Esophagus muscularis mucosa (tissue), 4 donors: ENCODE measurements around the gene SECTM1. TPM values are rescaled to one million over a fixed set of nuclear protein-coding genes. Genes with fewer than 3 reads are reported as not detected.
A peak's percentile ranks its signal among the peaks of the same experiment; 100 is the strongest.
"Not testable (repeated sequence)": the region's sequence is repeated elsewhere in the genome, so short reads cannot be mapped to it uniquely, and the experiment has no call there.

Source experiments
- DNase-seq: peaks from one replicate; pipeline ENCODE4 v3.0.0-alpha.2; 2017; ENCODE audit errors: extremely low spot score
- H3K27ac ChIP-seq, 4 donors: fragments of 200-600 bp; sonication (generic); replicated peaks in 1 of 4; 1 replicate in 3 of 4; 2 replicates in 1 of 4; pipeline ENCODE4 v1.5.1; 2016 to 2019; ENCODE audit warnings: mild to moderate bottlenecking in 1 of 4
- H3K27me3 ChIP-seq, 4 donors: fragments of 200-600 bp; sonication (generic); one replicate each; pipeline versions ENCODE4 v1.5.1 to v1.6.0; 2016 to 2019
- H3K36me3 ChIP-seq, 4 donors: fragments of 200-600 bp; sonication (generic); one replicate each; pipeline ENCODE4 v1.5.1; 2016 to 2019
- H3K4me1 ChIP-seq, 4 donors: fragments of 200-600 bp; sonication (generic); one replicate each; pipeline ENCODE4 v1.5.1; 2016 to 2019
- H3K4me3 ChIP-seq, 4 donors: fragments of 200-600 bp; sonication (generic); 1 replicate in 2 of 4; 2 replicates in 2 of 4; pipeline ENCODE4 v1.5.1; 2016 to 2019; ENCODE audit warnings: mild to moderate bottlenecking in 4 of 4, moderate library complexity in 1 of 4
- H3K9me3 ChIP-seq, 4 donors: fragments of 200-600 bp; sonication (generic); 1 replicate in 3 of 4; 2 replicates in 1 of 4; pipeline ENCODE4 v1.5.1; 2016 to 2019
- CTCF ChIP-seq, 3 experiments: fragments of 200-600 bp in 2 of 3; fragments of 450-650 bp in 1 of 3; sonication (generic) in 2 of 3; IDR thresholded peaks; one replicate each; pipeline ENCODE4 v1.5.1; 2017 to 2019; ENCODE audit warnings: antibody characterized with exemption in 3 of 3, mild to moderate bottlenecking in 2 of 3, moderate library complexity in 1 of 3
- EP300 ChIP-seq: sonication (generic); formaldehyde crosslinking; IDR thresholded peaks from one replicate; pipeline ENCODE4 v1.6.1; 2017; ENCODE audit warnings: antibody characterized with exemption
- POLR2A ChIP-seq: fragments of 450-650 bp; IDR thresholded peaks from one replicate; pipeline ENCODE4 v1.6.1; 2017; ENCODE audit warnings: antibody characterized with exemption, moderate library complexity, mild to moderate bottlenecking, low read depth
- POLR2AphosphoS5 ChIP-seq, 2 donors: sonication (generic); formaldehyde crosslinking; IDR thresholded peaks; one replicate each; pipeline ENCODE4 v1.6.1; 2017; ENCODE audit warnings: antibody characterized with exemption in 2 of 2
- WGBS: methylation state at CpG from one replicate; pipeline ENCODE4 v1.1.5; 2018; 5-methylcytosine and 5-hydroxymethylcytosine counted together
- intact Hi-C: fragments of 100-400 bp; cut with DNase I; formaldehyde crosslinking; loops from one replicate; pipeline ENCODE4 v1.15.1; 2023
- total RNA-seq, 4 donors: library from RNA; depleted of rRNA; stranded (reverse); fragments of >200 nt; gene quantifications; one replicate each; pipeline versions ENCODE4 v1.1.0 to v1.2.1, GENCODE V29; 2016

The SECTM1 gene
- total RNA-seq, 4 donors from 2014 or later = 10.0 to 41.1 (median 22.2) TPM

- Histone ChIP-seq H3K4me3 (no peak overlapping the region), H3K27ac (no peak overlapping the region), H3K27me3 (peaks cover 0 to 92% (median 57%) of the 10 kb centered on the region in 4 donors), H3K36me3 (no peaks in the 10 kb centered on the region), H3K9me3 (no peaks in the 10 kb centered on the region), H3K4me1 (peaks cover 11 to 40% (median 23%) of the 10 kb centered on the region in 4 donors)
- intact Hi-C loops = no loop called here
- TF ChIP-seq CTCF (IDR thresholded peaks at IDR 0.05) (no peak), EP300 (no peak), POLR2A (no peak), POLR2AphosphoS5 (IDR thresholded peaks at IDR 0.05) (no peak)
- whole genome bisulfite sequencing = 59% methylated on average over 24 of the region's 79 CpGs
- no peak for DNase-seq
These were observed 41.2 kb upstream of the SECTM1 start for GRCh38 chr17:82374626-82375331.

GRCh38 chr17:82373731-82374625 lies 40.4 kb upstream of the SECTM1 start:
- DNase-seq = no peak
- Histone ChIP-seq H3K4me1 (peaks cover 11 to 36% (median 23%) of the 10 kb centered on the region in 4 donors), H3K27ac (no peak overlapping the region), H3K9me3 (no peaks in the 10 kb centered on the region), H3K4me3 (no peak overlapping the region), H3K27me3 (peaks cover 0 to 91% (median 60%) of the 10 kb centered on the region in 4 donors), H3K36me3 (no peaks in the 10 kb centered on the region)
- WGBS = 93% methylated on average over 14 of the region's 37 CpGs
- TF ChIP-seq EP300 = no peak
- no peak for TF ChIP-seq POLR2AphosphoS5 (IDR thresholded peaks at IDR 0.05)
- TF ChIP-seq CTCF (IDR thresholded peaks at IDR 0.05) = no peak
- no peak for TF ChIP-seq POLR2A
- intact Hi-C loops = no loop called here

GRCh38 chr17:82373072-82373452 lies 39.5 kb upstream of the SECTM1 start:
- not testable (repeated sequence) for H3K4me3 ChIP-seq
- WGBS = 92% methylated on average over 10 of the region's 10 CpGs

GRCh38 chr17:82372249-82373071 lies 38.9 kb upstream of the SECTM1 start:
- DNase-seq = no peak
- 52% methylated on average over 37 of the region's 41 CpGs for WGBS
- TF ChIP-seq CTCF (IDR thresholded peaks at IDR 0.05) (no peak), POLR2AphosphoS5 (IDR thresholded peaks at IDR 0.05) (no peak)
- Histone ChIP-seq H3K27me3 (peaks cover 0 to 90% (median 51%) of the 10 kb centered on the region in 4 donors), H3K36me3 (no peaks in the 10 kb centered on the region), H3K4me1 (peaks cover 11 to 36% (median 23%) of the 10 kb centered on the region in 4 donors), H3K9me3 (no peaks in the 10 kb centered on the region), H3K4me3 (peak overlapping the region in 1 of 4 donors; percentile 31), H3K27ac (no peak overlapping the region)
- intact Hi-C loops = no loop called here

More at GRCh38 chr17:82373072-82373452, 39.5 kb upstream of the SECTM1 start:
- H3K36me3 ChIP-seq, H3K9me3 ChIP-seq, H3K27ac ChIP-seq, DNase-seq, intact Hi-C loops: not testable (repeated sequence)
- Histone ChIP-seq H3K27me3 (peaks cover 0 to 91% (median 54%) of the 10 kb centered on the region in 4 donors), H3K4me1 (peaks cover 11 to 36% (median 23%) of the 10 kb centered on the region in 4 donors)
